GM10248 (cell line): Measurements from ENCODE around the gene DERA.

Experiments used
- CTCF ChIA-PET: fragments of 300-600 bp; sonication (Branson Sonifier 250); formaldehyde crosslinking; extraction: SDS; loops from one replicate; lab custom pipeline; 2021; ENCODE audit warnings: antibody characterized with exemption; lab: Yijun Ruan, JAX
- POLR2A ChIA-PET: fragments of 350-650 bp; sonication (Branson Sonifier 250); formaldehyde crosslinking; extraction: SDS; loops from one replicate; lab custom pipeline; 2020; ENCODE audit warnings: antibody characterized with exemption; lab: Yijun Ruan, JAX
- DNase-seq: peaks from one replicate; pipeline ENCODE4 v3.0.0; 2012; ENCODE audit errors: extremely low spot score
- CTCF ChIP-seq: IDR thresholded peaks from 2 replicates; pipeline ENCODE4 v1.5.1; 2012; ENCODE audit warnings: mild to moderate bottlenecking, low read depth; ENCODE audit errors: extremely low read depth, missing control alignments, control extremely low read depth

DERA gene

DNA sequence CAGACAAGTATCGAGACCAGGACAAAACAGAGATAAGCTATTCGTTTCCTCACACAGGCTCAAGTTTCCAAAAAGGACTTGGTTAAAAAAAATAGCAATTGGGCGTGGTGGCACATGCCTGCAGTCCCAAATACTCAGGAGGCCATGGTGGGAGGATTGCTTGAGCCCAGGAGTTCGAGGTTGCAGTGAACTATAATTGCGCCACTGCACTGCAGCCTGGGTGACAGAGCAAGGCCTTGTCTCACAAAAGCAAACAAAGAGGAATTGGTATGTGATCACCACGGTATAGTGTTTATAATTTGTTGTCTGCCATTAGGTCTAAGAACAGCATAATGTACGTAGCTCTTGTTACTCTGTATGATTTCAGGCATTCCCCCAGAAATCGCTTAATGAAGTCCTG is 175.3 kb downstream of the DERA start:
- ChIA-PET POLR2A (no interaction called here), CTCF (interaction anchor here (1.3 kb wide), 1 partner anchor 10 kb away, joined by 6 read pairs; no protein-coding TSS in a partner anchor)
- no peak for TF ChIP-seq CTCF
- no peak for DNase-seq

DNA sequence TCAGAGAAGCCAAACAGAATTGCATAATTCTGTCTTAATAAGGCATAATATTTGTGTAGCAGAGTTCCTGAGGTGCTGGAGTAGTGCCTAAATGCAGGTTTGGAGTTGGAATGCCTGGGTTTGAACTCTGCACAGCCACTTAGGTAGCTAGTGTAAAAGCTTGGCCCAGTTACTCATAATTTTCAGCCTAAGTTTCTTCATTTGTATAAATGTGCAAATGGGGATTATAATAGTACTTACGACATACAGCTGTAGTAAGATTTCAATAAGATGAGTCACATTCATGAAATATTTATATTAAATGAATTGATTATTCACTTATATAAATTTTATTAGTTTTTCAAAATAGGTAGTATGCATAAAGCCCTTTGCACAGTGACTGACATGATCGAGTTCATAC is 175.8 kb downstream of the DERA start:
- POLR2A ChIA-PET = no interaction called here
- TF ChIP-seq CTCF = no peak
- CTCF ChIA-PET = interaction anchor here (1.3 kb wide), 1 partner anchor 10 kb away, joined by 6 read pairs; no protein-coding TSS in a partner anchor

More for the DNA sequence above, 175.8 kb downstream of the DERA start:
- no peak for DNase-seq
